Stimulated activated naive B cell treated with anti-CD40 and anti-IgM and Interleukin-4, amounts not matched to agents 10 μg/mL and 1 μg/mL and 100 μg/mL, for 72 hours (primary cell): Measurements from ENCODE around the gene PITPNC1.
"Not testable (repeated sequence)": the region's sequence is repeated elsewhere in the genome, so short reads cannot be mapped to it uniquely, and the experiment has no call there.

Source experiments
- ATAC-seq, 2 donors: fragments of 150-1000 bp; cut with Tn5 transposase; replicated peaks; 2 replicates each; pipeline ENCODE4 v1.10.0; 2021; ENCODE audit warnings: moderate library complexity in 1 of 2
- DNase-seq: peaks from one replicate; pipeline ENCODE4 v3.0.0; 2021
- H3K27ac Mint-ChIP-seq: one replicate; pipeline ENCODE4 v1.8.0; 2022; ENCODE audit warnings: mild to moderate bottlenecking, mixed read lengths
- H3K27me3 Mint-ChIP-seq, 2 donors: one replicate each; pipeline ENCODE4 v1.8.0; 2022; ENCODE audit warnings: mixed read lengths in 2 of 2
- H3K36me3 Mint-ChIP-seq, 2 donors: one replicate each; pipeline ENCODE4 v1.8.0; 2022; ENCODE audit warnings: mixed read lengths in 2 of 2, mild to moderate bottlenecking in 1 of 2
- H3K4me1 Mint-ChIP-seq, 2 donors: one replicate each; pipeline ENCODE4 v1.8.0; 2022; ENCODE audit warnings: mixed read lengths in 2 of 2, mild to moderate bottlenecking in 1 of 2
- H3K4me3 Mint-ChIP-seq, 2 donors: one replicate each; pipeline ENCODE4 v1.8.0; 2022; ENCODE audit warnings: mild to moderate bottlenecking in 2 of 2, mixed read lengths in 2 of 2, moderate library complexity in 1 of 2
- H3K9me3 Mint-ChIP-seq, 2 donors: one replicate each; pipeline ENCODE4 v1.8.0; 2022; ENCODE audit warnings: mixed read lengths in 2 of 2, mild to moderate bottlenecking in 1 of 2

Gene PITPNC1

DNA sequence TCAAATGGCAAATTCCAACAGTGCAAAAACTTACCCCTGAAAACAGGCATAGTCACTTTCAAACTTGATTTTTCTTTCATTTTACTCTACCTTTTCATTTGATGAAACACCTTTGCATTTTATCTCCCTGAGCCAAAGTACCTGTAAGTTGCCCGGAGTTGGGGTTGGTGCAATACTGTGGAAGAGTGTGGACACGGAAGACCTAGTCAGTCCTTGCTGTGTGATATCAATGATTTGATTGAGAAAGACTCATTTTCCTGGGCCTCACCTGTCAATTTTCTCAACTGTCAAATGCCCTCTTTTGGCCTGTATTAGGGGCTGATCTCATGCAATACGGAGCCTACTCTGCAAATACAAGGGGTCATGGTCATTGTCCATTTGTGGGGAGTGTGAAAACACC is 22.6 kb downstream of the PITPNC1 start:
- Mint-ChIP-seq H3K4me3 (no peak overlapping the region), H3K36me3 (peaks cover 0 to 6% of the 10 kb centered on the region in 2 donors), H3K27me3 (no peaks in the 10 kb centered on the region), H3K27ac (no peak overlapping the region), H3K4me1 (peaks cover 9 to 23% of the 10 kb centered on the region in 2 donors), H3K9me3 (no peaks in the 10 kb centered on the region)
- DNase-seq, result no peak
- ATAC-seq, result no peak

DNA sequence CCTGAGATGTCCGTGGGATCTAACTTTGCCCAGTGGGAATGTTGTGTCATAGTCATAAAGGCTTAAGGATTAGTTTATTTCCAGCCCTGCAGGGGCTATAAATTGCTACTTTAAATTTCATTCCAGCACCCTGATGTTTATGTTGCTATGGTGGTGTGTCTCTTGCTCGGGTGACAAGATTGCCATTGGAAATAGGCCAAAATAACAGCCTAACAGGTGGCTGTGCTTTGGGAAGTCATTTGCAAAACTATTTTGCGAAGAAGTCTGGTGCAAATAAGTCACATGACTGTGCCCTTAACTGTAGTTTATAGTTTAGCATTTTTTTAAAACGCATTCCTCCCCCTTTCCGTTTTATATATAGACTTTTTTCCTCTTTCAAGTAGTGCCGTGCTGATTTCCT is 23.1 kb downstream of the PITPNC1 start:
- DNase-seq (no peak), ATAC-seq (no peak)
- H3K4me3 Mint-ChIP-seq, result no peak overlapping the region
- H3K27ac Mint-ChIP-seq, result no peak overlapping the region
- peaks cover 9 to 23% of the 10 kb centered on the region in 2 donors for H3K4me1 Mint-ChIP-seq
- no peaks in the 10 kb centered on the region for H3K9me3 Mint-ChIP-seq
- H3K36me3 Mint-ChIP-seq, result peaks cover 0 to 6% of the 10 kb centered on the region in 2 donors
- H3K27me3 Mint-ChIP-seq, result no peaks in the 10 kb centered on the region

DNA sequence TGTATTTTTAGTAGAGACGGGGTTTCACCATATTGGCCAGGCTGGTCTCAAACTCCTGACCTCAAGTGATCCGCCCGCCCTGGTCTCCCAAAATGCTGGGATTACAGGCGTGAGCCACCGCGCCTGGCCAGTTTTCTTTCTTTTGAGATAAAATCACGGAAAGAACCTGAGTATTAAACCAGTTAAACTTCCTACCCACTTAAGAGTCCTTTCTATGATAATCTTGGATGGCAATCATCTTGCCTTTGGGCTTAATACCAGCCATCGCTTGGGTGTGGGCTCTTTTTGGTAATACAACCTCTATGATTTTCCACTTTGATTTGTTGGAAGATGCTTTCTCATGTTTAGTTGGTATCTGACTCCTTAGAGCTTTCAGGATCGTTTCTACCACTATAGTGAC is 24.0 kb downstream of the PITPNC1 start:
- H3K4me3 Mint-ChIP-seq, result no peak overlapping the region
- DNase-seq (no peak), ATAC-seq (no peak)
- H3K27me3 Mint-ChIP-seq, result no peaks in the 10 kb centered on the region
- H3K36me3 Mint-ChIP-seq, result peaks cover 0 to 6% of the 10 kb centered on the region in 2 donors
- no peaks in the 10 kb centered on the region for H3K9me3 Mint-ChIP-seq
- H3K27ac Mint-ChIP-seq, result peak overlapping the region; percentile 56
- H3K4me1 Mint-ChIP-seq, result peaks cover 9 to 23% of the 10 kb centered on the region in 2 donors

DNA sequence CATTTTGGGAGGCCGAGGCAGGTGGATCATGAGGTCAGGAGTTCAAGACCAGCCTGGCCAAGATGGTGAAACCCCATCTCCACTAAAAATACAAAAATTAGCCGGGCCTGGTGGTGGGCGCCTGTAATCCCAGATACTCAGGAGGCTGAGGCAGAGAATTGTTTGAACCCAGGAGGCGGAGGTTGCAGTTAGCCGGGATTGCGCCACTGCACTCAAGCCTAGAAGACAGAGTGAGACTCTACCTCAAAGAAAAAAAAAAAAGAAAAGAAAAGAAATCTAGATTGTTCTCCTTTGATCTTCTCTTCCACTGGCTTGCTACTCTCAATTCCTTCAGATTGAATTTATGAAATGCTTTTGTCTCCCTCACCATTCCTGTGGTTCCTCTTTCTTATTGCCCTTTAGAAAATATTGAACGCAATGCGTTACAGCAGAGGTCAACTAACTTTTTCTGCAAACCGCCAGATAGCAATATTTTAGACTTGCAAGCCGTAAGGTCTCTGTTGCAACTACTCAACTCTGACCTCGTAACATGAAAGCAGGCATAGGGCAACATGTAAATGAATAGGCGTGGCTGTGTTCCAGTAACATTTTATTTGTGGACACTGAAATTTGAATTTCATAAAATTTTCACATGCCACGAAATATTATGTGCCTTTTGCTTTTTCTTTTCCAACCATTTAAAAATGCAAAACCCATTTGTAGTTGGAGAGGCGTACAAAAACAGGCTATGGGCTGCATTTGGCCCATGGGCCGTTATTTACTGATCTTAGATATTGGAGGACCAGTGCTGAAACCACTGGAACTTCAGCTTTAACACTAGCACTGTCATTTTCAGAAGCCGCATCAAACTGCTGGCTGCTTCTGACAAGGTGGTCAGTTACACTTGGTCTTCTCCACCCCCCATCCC is 24.8 kb downstream of the PITPNC1 start:
- ATAC-seq, result no peak

DNA sequence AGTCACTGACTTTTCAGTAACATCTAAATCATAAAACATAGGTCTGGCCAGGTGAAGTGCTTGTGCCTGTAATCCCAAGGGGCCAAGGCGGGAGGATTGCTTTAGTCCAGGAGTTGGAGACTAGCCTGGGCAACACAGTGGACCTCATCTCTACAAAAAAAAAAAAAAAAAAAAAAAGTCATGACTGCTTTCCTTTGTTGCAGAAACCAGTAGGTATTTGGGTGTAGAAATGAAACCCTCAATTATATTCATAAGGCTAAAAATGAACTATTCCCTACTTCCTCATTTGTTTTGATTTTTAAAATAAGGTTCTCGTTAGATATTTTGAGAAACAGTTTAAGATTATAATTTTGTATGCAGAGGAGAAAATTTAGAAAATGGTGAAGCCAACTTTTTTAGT is 26.0 kb downstream of the PITPNC1 start:
- Mint-ChIP-seq H3K27ac (no peak overlapping the region), H3K36me3 (peaks cover 0 to 6% of the 10 kb centered on the region in 2 donors), H3K4me3 (no peak overlapping the region), H3K4me1 (peaks cover 9 to 23% of the 10 kb centered on the region in 2 donors), H3K9me3 (no peaks in the 10 kb centered on the region), H3K27me3 (no peaks in the 10 kb centered on the region)
- ATAC-seq (no peak), DNase-seq (no peak)

More for the DNA sequence above, 24.8 kb downstream of the PITPNC1 start:
- no peaks in the 10 kb centered on the region for H3K27me3 Mint-ChIP-seq
- H3K27ac Mint-ChIP-seq, result no peak overlapping the region
- H3K4me3 Mint-ChIP-seq, result no peak overlapping the region
- peaks cover 9 to 23% of the 10 kb centered on the region in 2 donors for H3K4me1 Mint-ChIP-seq
- peaks cover 0 to 6% of the 10 kb centered on the region in 2 donors for H3K36me3 Mint-ChIP-seq
- no peak for DNase-seq
- H3K9me3 Mint-ChIP-seq, result no peaks in the 10 kb centered on the region

DNA sequence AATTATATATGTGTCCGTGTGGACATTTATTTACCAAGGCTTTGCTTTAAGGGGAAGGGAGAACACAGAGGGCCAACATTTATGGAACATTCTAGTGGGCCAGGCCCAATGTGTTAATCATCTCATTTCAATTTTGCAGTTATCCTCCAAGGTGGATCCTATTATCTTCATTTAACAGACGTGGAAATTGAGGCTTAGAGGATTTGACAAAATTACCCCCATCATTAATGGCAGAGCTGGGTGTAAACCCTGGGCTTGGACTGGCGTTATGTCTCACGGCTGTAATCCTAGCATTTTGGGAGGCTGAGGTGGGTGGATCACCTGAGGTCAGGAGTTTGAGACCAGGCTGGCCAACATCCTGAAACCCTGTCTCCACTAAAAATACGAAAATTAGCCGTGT is 26.4 kb downstream of the PITPNC1 start:
- Mint-ChIP-seq H3K27ac (no peak overlapping the region), H3K4me3 (no peak overlapping the region), H3K27me3 (no peaks in the 10 kb centered on the region), H3K9me3 (no peaks in the 10 kb centered on the region), H3K4me1 (peaks cover 9 to 25% of the 10 kb centered on the region in 2 donors), H3K36me3 (peaks cover 0 to 2% of the 10 kb centered on the region in 2 donors)
- DNase-seq, result no peak
- no peak for ATAC-seq

DNA sequence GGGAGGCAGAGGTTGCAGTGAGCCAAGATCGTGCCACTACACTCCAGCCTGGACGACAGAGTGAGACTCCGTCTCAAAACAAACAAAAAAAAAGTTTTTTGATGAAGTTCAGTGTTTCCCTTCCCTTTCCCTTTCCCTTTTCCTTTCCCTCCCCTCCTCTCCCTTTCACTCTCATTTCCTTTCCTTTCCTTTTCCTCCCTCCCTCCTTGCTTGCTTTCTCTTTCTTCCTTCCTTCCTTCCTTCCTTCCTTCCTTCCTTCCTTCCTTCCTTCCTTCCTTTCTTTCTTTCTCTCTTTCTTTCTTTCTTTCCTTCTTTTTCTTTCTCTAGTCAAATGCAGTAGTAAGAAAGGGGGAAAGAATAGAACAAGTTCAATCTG is 31.4 kb downstream of the PITPNC1 start:
- H3K27me3 Mint-ChIP-seq, H3K27ac Mint-ChIP-seq, H3K9me3 Mint-ChIP-seq, H3K4me3 Mint-ChIP-seq, H3K36me3 Mint-ChIP-seq, H3K4me1 Mint-ChIP-seq, ATAC-seq, DNase-seq: not testable (repeated sequence)

DNA sequence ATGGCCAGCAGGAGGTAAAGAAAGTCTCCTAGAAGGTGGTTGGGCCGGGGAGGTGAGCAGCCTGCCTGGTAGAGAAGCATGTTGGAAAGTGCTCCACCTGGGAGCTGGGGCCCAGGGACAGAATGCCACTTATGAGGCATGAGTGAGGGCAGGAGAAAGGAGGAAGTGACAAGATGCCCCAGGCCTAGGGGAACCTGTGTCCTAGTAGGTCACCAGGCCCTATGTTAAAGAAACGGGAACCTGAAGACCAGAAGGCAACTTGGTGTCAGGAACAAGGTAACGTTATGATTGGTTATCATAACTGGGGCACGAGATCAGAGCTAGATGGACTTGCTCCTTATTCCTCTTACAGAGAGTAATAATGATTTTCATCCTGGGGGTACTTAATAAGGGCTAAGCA is 34.3 kb downstream of the PITPNC1 start:
- H3K4me1 Mint-ChIP-seq, result peaks cover 5 to 6% of the 10 kb centered on the region in 2 donors
- no peak overlapping the region for H3K4me3 Mint-ChIP-seq
- H3K9me3 Mint-ChIP-seq, result peaks cover 0 to 3% of the 10 kb centered on the region in 2 donors
- DNase-seq (no peak), ATAC-seq (no peak)
- H3K27ac Mint-ChIP-seq, result peak overlapping the region; percentile 48
- H3K36me3 Mint-ChIP-seq, result peaks cover 0 to 3% of the 10 kb centered on the region in 2 donors
- H3K27me3 Mint-ChIP-seq, result no peaks in the 10 kb centered on the region

DNA sequence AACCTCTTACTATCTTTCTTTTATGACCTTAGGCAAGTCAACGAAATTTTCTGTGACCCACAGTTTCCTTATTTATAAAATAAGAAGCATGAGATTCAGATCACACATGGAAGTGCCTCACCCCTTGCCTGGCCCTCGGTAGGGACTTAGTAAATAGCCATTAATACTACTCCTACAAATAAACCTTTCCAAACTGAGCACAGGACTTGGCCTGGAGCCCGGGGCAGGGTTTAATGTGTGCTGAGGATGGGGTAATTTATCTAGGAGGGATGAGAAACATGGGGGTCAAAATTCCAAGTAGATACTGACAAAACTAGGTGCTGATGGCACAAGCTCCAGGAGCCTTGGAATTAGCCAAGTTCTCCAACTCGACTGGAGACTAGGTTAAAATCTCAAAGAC is 35.0 kb downstream of the PITPNC1 start:
- Mint-ChIP-seq H3K4me3 (no peak overlapping the region), H3K27ac (no peak overlapping the region), H3K36me3 (peaks cover 0 to 3% of the 10 kb centered on the region in 2 donors), H3K4me1 (peaks cover 5 to 6% of the 10 kb centered on the region in 2 donors), H3K9me3 (peaks cover 0 to 3% of the 10 kb centered on the region in 2 donors), H3K27me3 (no peaks in the 10 kb centered on the region)
- DNase-seq (no peak), ATAC-seq (no peak)

DNA sequence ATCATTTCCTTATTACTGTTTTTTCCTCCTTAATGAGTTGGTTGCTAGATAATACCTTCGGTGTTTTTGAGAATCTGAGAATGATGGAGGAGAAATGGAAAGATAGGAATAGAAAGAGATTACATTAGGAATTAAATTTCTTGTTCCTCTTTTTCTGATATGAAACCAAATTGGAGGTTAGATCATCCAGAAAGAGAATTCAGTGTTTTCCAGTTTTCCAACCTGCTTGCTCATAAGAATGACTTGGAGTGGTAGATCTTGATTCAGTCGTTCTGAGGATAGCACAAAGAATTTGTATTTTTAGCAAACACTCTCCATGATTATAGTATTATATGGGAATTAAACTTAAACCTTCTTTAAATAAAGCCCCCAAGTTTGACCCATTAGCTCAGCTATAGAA is 35.9 kb downstream of the PITPNC1 start:
- DNase-seq, result no peak
- ATAC-seq, result no peak
- Mint-ChIP-seq H3K4me1 (peaks cover 5 to 6% of the 10 kb centered on the region in 2 donors), H3K27me3 (no peaks in the 10 kb centered on the region), H3K27ac (no peak overlapping the region), H3K4me3 (no peak overlapping the region), H3K36me3 (peaks cover 0 to 3% of the 10 kb centered on the region in 2 donors), H3K9me3 (peaks cover 0 to 3% of the 10 kb centered on the region in 2 donors)

DNA sequence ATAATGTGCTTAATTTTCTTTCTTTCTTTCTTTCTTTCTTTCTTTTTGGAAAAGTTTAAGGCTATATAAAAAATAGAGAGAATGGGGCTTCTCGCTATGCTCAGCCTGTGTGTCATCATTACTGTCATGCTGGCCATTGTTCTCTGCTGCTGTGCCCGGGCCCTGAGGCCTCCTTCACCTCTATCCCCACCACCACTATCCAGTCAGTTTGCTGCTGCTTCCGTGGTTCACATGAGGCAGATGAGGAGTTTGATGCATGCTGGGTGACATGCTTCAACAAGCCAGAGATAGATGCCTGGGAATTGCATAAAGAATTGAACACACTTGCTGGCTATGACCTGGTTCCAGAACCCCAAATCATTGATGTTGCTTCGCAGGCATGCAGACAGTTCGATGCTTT is 36.3 kb downstream of the PITPNC1 start:
- Mint-ChIP-seq H3K27me3 (no peaks in the 10 kb centered on the region), H3K36me3 (peaks cover 0 to 3% of the 10 kb centered on the region in 2 donors), H3K9me3 (peaks cover 0 to 3% of the 10 kb centered on the region in 2 donors), H3K27ac (no peak overlapping the region), H3K4me3 (no peak overlapping the region), H3K4me1 (peaks cover 4 to 6% of the 10 kb centered on the region in 2 donors)
- DNase-seq, result no peak
- ATAC-seq, result no peak

DNA sequence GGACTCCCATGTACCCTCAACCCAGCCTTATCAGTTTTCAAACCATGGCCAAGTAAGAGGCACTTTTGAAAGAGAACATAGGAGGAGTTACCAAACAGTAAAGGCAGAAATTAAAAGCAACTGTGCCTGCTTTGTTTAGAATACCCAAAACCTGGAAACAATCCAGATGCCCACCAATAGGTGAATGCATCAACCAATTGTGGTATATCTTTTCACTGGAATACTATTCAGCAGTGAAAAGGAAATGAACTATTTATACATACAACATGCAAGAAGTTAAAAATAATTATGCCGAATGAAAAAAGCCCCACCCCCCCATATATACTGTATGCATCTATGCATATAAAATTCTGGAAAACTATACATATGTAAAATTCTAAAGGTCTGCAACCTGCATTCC is 37.0 kb downstream of the PITPNC1 start:
- Mint-ChIP-seq H3K36me3 (peaks cover 0 to 2% of the 10 kb centered on the region in 2 donors), H3K4me3 (no peak overlapping the region), H3K27ac (no peak overlapping the region), H3K27me3 (no peaks in the 10 kb centered on the region), H3K9me3 (no peaks in the 10 kb centered on the region), H3K4me1 (peaks cover 0 to 5% of the 10 kb centered on the region in 2 donors)
- ATAC-seq (no peak), DNase-seq (no peak)

DNA sequence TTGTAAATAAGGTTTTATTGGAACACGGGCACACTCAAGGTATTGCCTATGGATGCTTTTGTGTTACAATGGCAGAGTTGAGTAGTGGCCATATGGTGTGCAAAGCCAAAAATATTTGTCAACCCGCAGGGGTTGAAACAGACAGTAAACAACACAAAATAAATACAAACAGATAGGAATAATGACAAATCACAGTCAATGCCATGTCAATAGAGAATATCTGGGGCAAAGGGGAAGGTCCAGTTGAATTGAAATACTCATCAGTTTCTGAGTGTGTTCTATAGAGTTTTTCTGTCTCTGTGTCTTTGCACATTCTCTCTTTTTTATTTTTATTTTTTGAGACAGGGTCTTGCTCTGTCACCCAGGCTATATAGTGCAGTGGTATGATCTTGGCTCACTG is 37.5 kb downstream of the PITPNC1 start:
- no peak for ATAC-seq
- Mint-ChIP-seq H3K27me3 (no peaks in the 10 kb centered on the region), H3K4me3 (no peak overlapping the region), H3K4me1 (peaks cover 0 to 5% of the 10 kb centered on the region in 2 donors), H3K36me3 (peaks cover 0 to 2% of the 10 kb centered on the region in 2 donors), H3K27ac (no peak overlapping the region), H3K9me3 (no peaks in the 10 kb centered on the region)
- no peak for DNase-seq

DNA sequence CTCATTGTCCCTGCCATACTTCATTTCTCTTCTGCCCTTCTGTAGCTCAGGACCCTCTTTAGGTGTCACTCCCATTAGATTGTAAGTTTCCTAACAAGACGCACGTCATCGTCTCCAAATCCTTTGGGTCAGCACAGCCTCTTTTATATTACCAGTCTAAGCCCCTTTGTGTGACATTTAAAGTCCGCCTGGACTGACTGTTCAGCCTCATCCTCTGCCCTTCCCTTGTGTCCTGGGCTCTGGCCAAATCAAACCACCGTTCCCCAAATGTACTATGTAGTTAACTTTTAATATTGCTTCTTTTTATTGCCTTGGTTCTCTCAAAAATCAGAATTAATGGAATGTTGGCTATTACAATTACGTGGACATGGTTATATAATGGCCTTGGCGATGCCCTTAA is 38.2 kb downstream of the PITPNC1 start:
- Mint-ChIP-seq H3K27ac (no peak overlapping the region), H3K27me3 (no peaks in the 10 kb centered on the region), H3K36me3 (peaks cover 0 to 2% of the 10 kb centered on the region in 2 donors), H3K4me1 (peaks cover 3 to 6% of the 10 kb centered on the region in 2 donors), H3K9me3 (no peaks in the 10 kb centered on the region), H3K4me3 (no peak overlapping the region)
- no peak for ATAC-seq
- no peak for DNase-seq

DNA sequence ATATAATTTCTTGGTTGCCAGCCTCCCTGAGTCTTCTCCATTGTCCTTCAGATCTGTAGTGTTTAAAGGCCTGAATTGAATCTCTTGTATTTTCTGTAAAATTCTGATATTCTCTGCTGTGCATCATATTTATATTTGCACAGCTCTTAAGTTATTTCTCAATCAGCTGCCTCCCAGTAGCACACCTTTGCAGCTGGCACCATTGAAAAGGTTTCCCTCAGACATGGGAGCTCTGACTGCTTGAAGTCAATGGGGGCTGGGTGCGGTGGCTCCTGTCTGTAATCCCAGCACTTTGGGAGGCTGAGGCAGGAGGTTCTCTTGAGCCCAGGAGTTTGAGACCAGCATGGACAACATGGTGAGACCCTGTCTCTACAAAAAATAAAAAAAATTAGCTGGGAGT is 40.4 kb downstream of the PITPNC1 start:
- H3K36me3 Mint-ChIP-seq, result peaks cover 0 to 2% of the 10 kb centered on the region in 2 donors
- H3K4me3 Mint-ChIP-seq, result no peak overlapping the region
- H3K9me3 Mint-ChIP-seq, result no peaks in the 10 kb centered on the region
- DNase-seq (no peak), ATAC-seq (no peak)
- peaks cover 7 to 9% of the 10 kb centered on the region in 2 donors for H3K4me1 Mint-ChIP-seq
- H3K27ac Mint-ChIP-seq, result no peak overlapping the region
- no peaks in the 10 kb centered on the region for H3K27me3 Mint-ChIP-seq
